Neural cell (in vitro differentiated cells): ENCODE data around the gene ABHD12B. TPM values are rescaled to one million over a fixed set of nuclear protein-coding genes. Genes with fewer than 3 reads are reported as not detected.

Experiments
- H2AFZ ChIP-seq: fragments of 200-600, 300-800 bp; sonication (generic), shearing (Covaris generic); 2 replicates; pipeline ENCODE4 v1.6.0; 2014; ENCODE audit warnings: low read depth, mild to moderate bottlenecking, antibody characterized with exemption, low read length, moderate library complexity
- H3F3A ChIP-seq: fragments of 200-600 bp; shearing (Covaris generic); 2 replicates; pipeline ENCODE4 v1.6.1; 2016; ENCODE audit warnings: mild to moderate bottlenecking, moderate library complexity, mixed read lengths, antibody characterized with exemption, low read length; ENCODE audit not compliant: insufficient read depth, poor library complexity, severe bottlenecking
- H3K27ac ChIP-seq: fragments of 200-600, 300-800 bp; sonication (generic), shearing (Covaris generic); 2 replicates; pipeline ENCODE4 v1.5.1; 2014; ENCODE audit warnings: mild to moderate bottlenecking, low read length, moderate library complexity
- H3K27me3 ChIP-seq: fragments of 300-800, 200-600 bp; sonication (generic), shearing (Covaris generic); 2 replicates; pipeline ENCODE4 v1.6.0; 2014; ENCODE audit warnings: mild to moderate bottlenecking, low read depth, low read length, moderate library complexity; ENCODE audit not compliant: insufficient read depth
- H3K36me3 ChIP-seq: fragments of 300-800, 200-600 bp; sonication (generic), shearing (Covaris generic); 2 replicates; pipeline ENCODE4 v1.5.1; 2014; ENCODE audit warnings: mild to moderate bottlenecking, antibody characterized with exemption, low read length, moderate library complexity; ENCODE audit not compliant: insufficient read depth
- H3K4me2 ChIP-seq: fragments of 300-800, 200-600 bp; sonication (generic), shearing (Covaris generic); 2 replicates; pipeline ENCODE4 v1.6.0; 2014; ENCODE audit warnings: mild to moderate bottlenecking, low read length
- H3K4me3 ChIP-seq: fragments of 300-800, 200-600 bp; sonication (generic), shearing (Covaris generic); 2 replicates; pipeline ENCODE4 v1.5.1; 2014; ENCODE audit warnings: mild to moderate bottlenecking, low read length, moderate library complexity
- H3K79me2 ChIP-seq: fragments of 200-600 bp; shearing (Covaris generic); replicated peaks from 2 replicates; pipeline ENCODE4 v1.6.0; 2014; ENCODE audit warnings: mild to moderate bottlenecking, low read length, moderate library complexity; ENCODE audit not compliant: insufficient read depth
- H3K9ac ChIP-seq: fragments of 300-800, 200-600 bp; sonication (generic), shearing (Covaris generic); 2 replicates; pipeline ENCODE4 v1.6.1; 2016; ENCODE audit warnings: mild to moderate bottlenecking, low read length, mixed read lengths
- H3K9me2 ChIP-seq: fragments of 200-600 bp; shearing (Covaris generic); 2 replicates; pipeline ENCODE4 v1.6.1; 2016; ENCODE audit warnings: mild to moderate bottlenecking, low read length, mixed read lengths; ENCODE audit not compliant: insufficient read depth
- H3K9me3 ChIP-seq: fragments of 200-600, 300-800 bp; sonication (generic), shearing (Covaris generic); 2 replicates; pipeline ENCODE4 v1.6.1; 2016; ENCODE audit warnings: mild to moderate bottlenecking, mixed run types, low read length, moderate library complexity, mixed read lengths
- H4K20me1 ChIP-seq: fragments of 200-600 bp; shearing (Covaris generic); 2 replicates; pipeline ENCODE4 v1.6.1; 2016; ENCODE audit warnings: mild to moderate bottlenecking, mixed run types; ENCODE audit not compliant: insufficient read depth
- CTCF ChIP-seq: fragments of 450-650 bp; IDR thresholded peaks from 2 replicates; pipeline ENCODE4 v1.5.1; 2014; ENCODE audit warnings: antibody characterized with exemption, mild to moderate bottlenecking, moderate library complexity; ENCODE audit not compliant: poor library complexity, severe bottlenecking
- EP300 ChIP-seq: fragments of 450-650 bp; conservative IDR thresholded peaks from 2 replicates; pipeline ENCODE4 v1.6.1; 2014; ENCODE audit warnings: antibody characterized with exemption, mild to moderate bottlenecking, moderate library complexity; ENCODE audit not compliant: poor library complexity, severe bottlenecking
- EZH2 ChIP-seq: fragments of 200-600, 300-800 bp; shearing (Covaris generic), sonication (generic); IDR thresholded peaks from 2 replicates; pipeline ENCODE4 v1.6.1; 2014; ENCODE audit warnings: antibody characterized with exemption, low read length, borderline replicate concordance, mild to moderate bottlenecking; ENCODE audit not compliant: insufficient read depth, poor library complexity, severe bottlenecking
- MXI1 ChIP-seq: fragments of 450-650 bp; conservative IDR thresholded peaks from 2 replicates; pipeline ENCODE4 v1.6.1; 2014; ENCODE audit warnings: antibody characterized with exemption, mild to moderate bottlenecking; ENCODE audit not compliant: poor library complexity, severe bottlenecking
- POLR2AphosphoS5 ChIP-seq: IDR thresholded peaks from 2 replicates; pipeline ENCODE4 v1.6.1; 2012
- RAD21 ChIP-seq: fragments of 450-650 bp; conservative IDR thresholded peaks from 2 replicates; pipeline ENCODE4 v1.6.1; 2014; ENCODE audit warnings: antibody characterized with exemption, mild to moderate bottlenecking, moderate library complexity
- REST ChIP-seq: IDR thresholded peaks from 2 replicates; pipeline ENCODE4 v1.6.1; 2012; ENCODE audit warnings: borderline replicate concordance
- SMC3 ChIP-seq: fragments of 450-650 bp; conservative IDR thresholded peaks from 2 replicates; pipeline ENCODE4 v1.6.1; 2014; ENCODE audit warnings: antibody characterized with exemption, mild to moderate bottlenecking, moderate library complexity; ENCODE audit not compliant: poor library complexity
- TAF1 ChIP-seq: IDR thresholded peaks from 2 replicates; pipeline ENCODE4 v1.6.1; 2012; ENCODE audit warnings: low read depth
- polyA plus RNA-seq: library from polyadenylated mRNA; depleted of rRNA; stranded (reverse); fragments of >200 nt; gene quantifications from 2 replicates; pipeline ENCODE4 v1.2.3, GENCODE V29; 2014

The ABHD12B gene
- polyA plus RNA-seq, 1 donor from 2014 or later: not detected

- Histone ChIP-seq H3K36me3 (no peaks in the 10 kb centered on the region), H4K20me1 (no peaks in the 10 kb centered on the region), H3K4me3 (no peak overlapping the region)
Observed at GRCh38 chr14:50929506-50929905, 57.7 kb downstream of the ABHD12B start.

GRCh38 chr14:50931559-50931958 lies 59.7 kb downstream of the ABHD12B start:
- Histone ChIP-seq H3K36me3 (no peaks in the 10 kb centered on the region), H3K9ac (no peak overlapping the region), H3K4me3 (no peak overlapping the region), H3K27me3 (no peaks in the 10 kb centered on the region), H3K9me3 (no peaks in the 10 kb centered on the region), H3K9me2 (no peaks in the 10 kb centered on the region), H3K27ac (no peak overlapping the region), H3F3A (no peaks in the 10 kb centered on the region), H3K79me2 (no peaks in the 10 kb centered on the region), H2AFZ (no peak overlapping the region), H4K20me1 (no peaks in the 10 kb centered on the region), H3K4me2 (no peak overlapping the region)
- TF ChIP-seq EZH2 (no peak), RAD21 (no peak), POLR2AphosphoS5 (no peak), CTCF (no peak), MXI1 (no peak), SMC3 (no peak), TAF1 (no peak)

More at GRCh38 chr14:50929506-50929905, 57.7 kb downstream of the ABHD12B start:
- no peaks in the 10 kb centered on the region for H3K9me3 ChIP-seq
- no peak overlapping the region for H3K27ac ChIP-seq
- no peak overlapping the region for H3K9ac ChIP-seq
- no peaks in the 10 kb centered on the region for H3K79me2 ChIP-seq
- H3F3A ChIP-seq: no peaks in the 10 kb centered on the region
- H2AFZ ChIP-seq: no peak overlapping the region
- H3K4me2 ChIP-seq: no peak overlapping the region
- H3K9me2 ChIP-seq: no peaks in the 10 kb centered on the region
- H3K27me3 ChIP-seq: no peaks in the 10 kb centered on the region
- TF ChIP-seq EZH2 (no peak), EP300 (no peak), CTCF (no peak), RAD21 (no peak), TAF1 (no peak), SMC3 (no peak), REST (no peak)
